A549 (cell line): ENCODE measurements around the gene DDX54. TPM values are rescaled to one million over a fixed set of nuclear protein-coding genes. Genes with fewer than 3 reads are reported as not detected.

Experiments used
- ATAC-seq, 2 experiments: fragments of 200-7000 bp in 1 of 2; fragments of >200 bp in 1 of 2; cut with Nextera tagmentation in 1 of 2; cut with Tn5 transposase in 1 of 2; 3 replicates each; pipeline versions ENCODE4 v1.8.0 to v1.9.1; 2018 to 2020; ENCODE audit warnings: mild to moderate bottlenecking in 1 of 2, moderate library complexity in 1 of 2
- CTCF ChIA-PET: fragments of 300-600 bp; sonication (Branson Sonifier 250); formaldehyde crosslinking; extraction: SDS; loops from one replicate; lab custom pipeline; 2021; ENCODE audit warnings: antibody characterized with exemption, inconsistent platforms; lab: Yijun Ruan, JAX
- POLR2A ChIA-PET: fragments of 350-600 bp; formaldehyde crosslinking; extraction: SDS; loops from one replicate; lab custom pipeline; 2021; ENCODE audit warnings: antibody characterized with exemption, inconsistent platforms; lab: Yijun Ruan, JAX
- DNase-seq, 2 experiments: peaks; one replicate each; pipeline versions ENCODE4 v3.0.0 to v3.0.0-alpha.2; 2011 to 2016; ENCODE audit warnings: low read depth in 1 of 2, low spot score in 1 of 2
- FAIRE-seq: peaks from 2 replicates; lab custom pipeline; 2011; peaks lifted over from hg19 to GRCh38; lab: Jason Lieb, UNC
- H3K27ac ChIP-seq, 2 experiments: fragments of >200 bp; sonication (Bioruptor Twin); formaldehyde crosslinking; 3 replicates each; pipeline ENCODE4 v1.5.1; 2016 to 2017
- H3K4me1 ChIP-seq: fragments of >200 bp; sonication (Bioruptor Twin); formaldehyde crosslinking; 3 replicates; pipeline ENCODE4 v1.6.1; 2016
- H3K4me2 ChIP-seq: fragments of >200 bp; sonication (Bioruptor Twin); formaldehyde crosslinking; 3 replicates; pipeline ENCODE4 v1.6.1; 2016
- H3K4me3 ChIP-seq: fragments of >200 bp; sonication (Bioruptor Twin); formaldehyde crosslinking; 3 replicates; pipeline ENCODE4 v1.5.1; 2016
- H3K9me3 ChIP-seq: fragments of >200 bp; sonication (Bioruptor Twin); formaldehyde crosslinking; 3 replicates; pipeline ENCODE4 v1.6.1; 2016
- FOSL2 ChIP-seq, 2 experiments: fragments of 450-650 bp in 1 of 2; fragments of >200 bp in 1 of 2; sonication (Bioruptor Twin) in 1 of 2; formaldehyde crosslinking; IDR thresholded peaks; 2 replicates each; pipeline versions ENCODE4 v1.5.0 to v1.6.1; 2016 to 2020; ENCODE audit warnings: mild to moderate bottlenecking in 1 of 2, moderate library complexity in 1 of 2
- HOXA7 ChIP-seq: fragments of 250-450 bp; sonication (Bioruptor Pico); IDR thresholded peaks from 2 replicates; pipeline ENCODE4 v1.5.0; 2020; ENCODE audit warnings: mild to moderate bottlenecking, moderate library complexity
- HOXB5 ChIP-seq: fragments of 250-450 bp; sonication (Bioruptor Pico); IDR thresholded peaks from 2 replicates; pipeline ENCODE4 v1.5.0; 2020; ENCODE audit warnings: mild to moderate bottlenecking, moderate library complexity
- JUN ChIP-seq, 2 experiments: fragments of >200 bp; sonication (Bioruptor Twin); formaldehyde crosslinking; IDR thresholded peaks; 2 replicates in 1 of 2; 3 replicates in 1 of 2; pipeline ENCODE4 v1.6.1; 2016 to 2017
- JUNB ChIP-seq: fragments of >200 bp; sonication (Bioruptor Twin); formaldehyde crosslinking; IDR thresholded peaks from 2 replicates; pipeline ENCODE4 v1.6.1; 2016
- MAFK ChIP-seq: fragments of 450-650 bp; IDR thresholded peaks from 2 replicates; pipeline ENCODE4 v1.6.1; 2014; ENCODE audit not compliant: partially characterized antibody
- NR3C1 ChIP-seq: fragments of >200 bp; sonication (Bioruptor Twin); formaldehyde crosslinking; IDR thresholded peaks from 3 replicates; pipeline ENCODE4 v1.6.1; 2017
- POLR2AphosphoS2 ChIP-seq: conservative IDR thresholded peaks from 2 replicates; pipeline ENCODE4 v1.6.1; 2012; ENCODE audit warnings: low read length, improper control_type of control experiment, inconsistent platforms
- RAD21 ChIP-seq, 2 experiments: fragments of >200 bp in 1 of 2; sonication (Bioruptor Twin) in 1 of 2; formaldehyde crosslinking in 1 of 2; IDR thresholded peaks in 1 of 2; conservative IDR thresholded peaks in 1 of 2; 2 replicates in 1 of 2; 3 replicates in 1 of 2; pipeline ENCODE4 v1.6.1; 2012 to 2018; ENCODE audit warnings: inconsistent platforms in 1 of 2
- RARB ChIP-seq: fragments of 250-450 bp; sonication (Bioruptor Pico); IDR thresholded peaks from 2 replicates; pipeline ENCODE4 v1.8.0; 2021; ENCODE audit warnings: mild to moderate bottlenecking, moderate library complexity
- RNF2 ChIP-seq: fragments of 200-600 bp; sonication (generic); IDR thresholded peaks from 2 replicates; pipeline ENCODE4 v1.6.1; 2016; ENCODE audit warnings: low read depth, mild to moderate bottlenecking, antibody characterized with exemption, moderate library complexity, borderline replicate concordance
- SMC3 ChIP-seq: fragments of >200 bp; sonication (Bioruptor Twin); formaldehyde crosslinking; IDR thresholded peaks from 3 replicates; pipeline ENCODE4 v1.6.1; 2018; ENCODE audit warnings: inconsistent platforms
- ZC3H11A ChIP-seq: fragments of 450-650 bp; IDR thresholded peaks from 2 replicates; pipeline ENCODE4 v1.6.1; 2014; ENCODE audit warnings: antibody characterized with exemption, mild to moderate bottlenecking
- ZSCAN20 ChIP-seq: fragments of 250-450 bp; sonication (Bioruptor Pico); IDR thresholded peaks from 2 replicates; pipeline ENCODE4 v1.8.0; 2022; ENCODE audit warnings: mild to moderate bottlenecking, moderate library complexity
- WGBS: methylation state at CpG from one replicate; pipeline ENCODE4 v1.1.6; 2017; ENCODE audit errors: missing lambda C conversion rate; 5-methylcytosine and 5-hydroxymethylcytosine counted together
- polyA plus RNA-seq, 4 experiments: library from polyadenylated mRNA; depleted of rRNA in 3 of 4; stranded (reverse); fragments of >200 nt; fragmentation: RNase III in 1 of 4; extraction: RNeasy Plus Mini Kit Qiagen cat#74134 plus additional on column Dnase treatment in 1 of 4; gene quantifications; 2 replicates in 3 of 4; 3 replicates in 1 of 4; pipeline ENCODE4 v1.2.3, GENCODE V29; 2011 to 2017
- TF ChIP-seq, protein P1 (sequence below): fragments of >200 bp; sonication (Bioruptor Twin); formaldehyde crosslinking; IDR thresholded peaks from 3 replicates; pipeline ENCODE4 v1.6.1; 2016
- TF ChIP-seq, protein P2 (sequence below): fragments of 150-350 bp; IDR thresholded peaks from 2 replicates; pipeline ENCODE4 v1.6.1; 2014; ENCODE audit warnings: low read depth, mild to moderate bottlenecking, low read length
- TF ChIP-seq, protein P3 (sequence below): fragments of >200 bp; sonication (Bioruptor Twin); formaldehyde crosslinking; IDR thresholded peaks from 2 replicates; pipeline ENCODE4 v1.6.1; 2016

The DDX54 gene
- polyA plus RNA-seq, 2 of the 4 experiments (the other 2 are of a cell fraction): 62.4 to 64.5 TPM

DNA sequence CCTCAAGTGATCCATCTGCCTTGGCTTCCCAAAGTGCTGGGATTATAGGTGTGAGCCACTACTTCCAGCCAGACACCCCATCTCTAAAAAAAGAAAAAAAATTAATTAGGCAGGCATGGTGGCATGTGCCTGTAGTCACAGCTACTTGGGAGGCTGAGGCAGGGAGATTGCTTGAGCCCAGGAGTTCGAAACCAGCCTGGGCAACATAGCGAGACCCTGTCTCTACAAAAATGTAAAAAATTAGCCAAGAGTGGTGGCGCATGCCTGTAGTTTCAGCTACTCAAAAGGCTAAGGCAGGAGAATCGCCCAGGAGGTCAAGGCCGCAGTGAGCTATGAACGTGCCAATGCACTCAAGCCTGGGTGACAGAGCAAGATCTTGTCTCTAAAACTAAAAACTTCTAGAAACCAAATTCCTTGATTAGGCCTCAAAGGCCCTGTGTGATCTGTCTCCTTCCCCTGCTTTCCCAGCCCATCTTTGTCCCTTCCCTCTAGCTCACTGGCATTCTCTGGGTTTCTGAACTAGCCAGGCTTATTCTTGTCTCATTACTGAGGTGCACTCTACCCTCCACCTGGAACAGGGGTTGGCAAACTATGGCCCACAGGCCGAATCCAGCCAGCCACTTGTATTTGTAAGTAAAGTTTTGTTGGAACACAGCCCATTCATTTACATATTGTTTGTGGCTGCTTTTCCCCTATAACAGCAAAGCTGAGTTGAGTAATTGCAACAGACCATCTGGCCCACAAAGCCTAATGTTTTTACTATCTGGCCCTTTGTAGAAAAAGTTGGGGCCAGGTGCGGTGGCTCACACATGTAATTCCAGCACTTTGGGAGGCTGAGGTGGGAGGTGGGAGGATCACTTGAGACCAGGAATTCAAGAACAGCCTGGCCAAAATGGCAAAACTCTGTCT lies 18.8 kb upstream of the DDX54 start:
- no peak for DNase-seq
- no peak for FAIRE-seq
- ATAC-seq: no peak
- TF ChIP-seq HOXA7 (CRISPR knock-in tag) (no peak), RARB (CRISPR knock-in tag) (no peak), NR3C1 (no peak), MAFK (no peak), JUNB (no peak), RAD21 (conservative IDR thresholded peaks at IDR 0.05 in 1 of 2, IDR thresholded peaks at IDR 0.05 in 1 of 2) (no peak), SMC3 (no peak), JUN (IDR thresholded peaks at IDR 0.05) (no peak), ZSCAN20 (CRISPR knock-in tag) (no peak), POLR2AphosphoS2 (no peak)
- TF ChIP-seq, protein P1, sequence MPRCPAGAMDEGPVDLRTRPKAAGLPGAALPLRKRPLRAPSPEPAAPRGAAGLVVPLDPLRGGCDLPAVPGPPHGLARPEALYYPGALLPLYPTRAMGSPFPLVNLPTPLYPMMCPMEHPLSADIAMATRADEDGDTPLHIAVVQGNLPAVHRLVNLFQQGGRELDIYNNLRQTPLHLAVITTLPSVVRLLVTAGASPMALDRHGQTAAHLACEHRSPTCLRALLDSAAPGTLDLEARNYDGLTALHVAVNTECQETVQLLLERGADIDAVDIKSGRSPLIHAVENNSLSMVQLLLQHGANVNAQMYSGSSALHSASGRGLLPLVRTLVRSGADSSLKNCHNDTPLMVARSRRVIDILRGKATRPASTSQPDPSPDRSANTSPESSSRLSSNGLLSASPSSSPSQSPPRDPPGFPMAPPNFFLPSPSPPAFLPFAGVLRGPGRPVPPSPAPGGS: no peak
- TF ChIP-seq, protein P2, sequence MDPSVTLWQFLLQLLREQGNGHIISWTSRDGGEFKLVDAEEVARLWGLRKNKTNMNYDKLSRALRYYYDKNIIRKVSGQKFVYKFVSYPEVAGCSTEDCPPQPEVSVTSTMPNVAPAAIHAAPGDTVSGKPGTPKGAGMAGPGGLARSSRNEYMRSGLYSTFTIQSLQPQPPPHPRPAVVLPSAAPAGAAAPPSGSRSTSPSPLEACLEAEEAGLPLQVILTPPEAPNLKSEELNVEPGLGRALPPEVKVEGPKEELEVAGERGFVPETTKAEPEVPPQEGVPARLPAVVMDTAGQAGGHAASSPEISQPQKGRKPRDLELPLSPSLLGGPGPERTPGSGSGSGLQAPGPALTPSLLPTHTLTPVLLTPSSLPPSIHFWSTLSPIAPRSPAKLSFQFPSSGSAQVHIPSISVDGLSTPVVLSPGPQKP: no peak
- Histone ChIP-seq H3K9me3 (no peaks in the 10 kb centered on the region), H3K4me1 (no peaks in the 10 kb centered on the region), H3K4me2 (no peak overlapping the region), H3K4me3 (no peak overlapping the region), H3K27ac (0 out of 6 replicates have a peak overlapping the region, but pooled peaks of 1 of the 2 experiments have one; percentile 4)
- WGBS: 90% methylated on average over 8 of the region's 8 CpGs
- ChIA-PET POLR2A (interaction anchor here (0.8 kb wide), 1 partner anchor 17 kb away, joined by 4 read pairs; the partner anchor contains the start of gene TPCN1), CTCF (interaction anchor here (1.0 to 4.0 kb wide), 6 partner anchors 8 to 221 kb away, joined by 3 to 12 read pairs (median 3); no protein-coding TSS in a partner anchor)

DNA sequence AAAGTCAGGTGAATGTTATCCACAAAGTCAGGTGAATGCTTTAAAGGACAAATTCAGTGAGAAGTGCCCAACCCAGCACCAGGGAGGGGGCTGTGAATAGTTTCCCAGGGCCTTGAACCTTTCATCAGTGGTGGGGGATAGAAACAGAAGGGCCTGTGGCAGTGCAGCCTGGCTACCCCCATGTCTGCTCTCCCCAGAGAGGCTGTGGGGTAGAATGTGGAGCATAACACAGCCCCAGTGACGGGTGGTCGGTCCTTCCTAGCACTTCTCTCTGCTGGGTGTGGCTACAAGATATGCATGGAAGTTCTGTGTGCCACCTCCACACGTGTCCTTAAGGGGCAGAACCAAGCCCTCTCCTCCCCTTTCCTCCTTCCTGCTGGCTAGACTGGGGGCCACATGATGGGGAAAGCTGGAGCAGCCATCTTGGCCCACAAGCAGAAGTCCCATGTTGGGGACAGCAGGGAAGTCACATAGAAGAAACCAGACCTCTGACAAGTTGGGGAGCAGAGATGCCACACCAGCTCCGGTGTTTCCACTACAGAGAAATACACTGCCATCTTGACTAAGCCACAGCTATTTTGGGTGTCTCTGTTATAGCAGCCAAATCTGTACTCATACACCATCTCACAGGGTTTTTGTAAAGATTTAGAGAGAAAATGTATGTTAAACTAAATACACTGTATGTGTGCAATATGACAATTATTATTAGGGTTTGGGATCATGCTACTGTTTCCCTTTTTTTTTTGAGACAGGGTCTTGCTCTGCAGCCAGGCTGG lies 17.2 kb upstream of the DDX54 start:
- no peak overlapping the region for H3K4me3 ChIP-seq
- H3K4me2 ChIP-seq: no peak overlapping the region
- 68% methylated on average over 4 of the region's 4 CpGs for WGBS
- TF ChIP-seq ZC3H11A (no peak), HOXB5 (no peak), RNF2 (no peak), FOSL2 (IDR thresholded peaks at IDR 0.05) (no peak), FOSL2 (CRISPR knock-in tag; IDR thresholded peaks at IDR 0.05) (no peak), ZSCAN20 (CRISPR knock-in tag) (no peak)
- TF ChIP-seq, protein P3, sequence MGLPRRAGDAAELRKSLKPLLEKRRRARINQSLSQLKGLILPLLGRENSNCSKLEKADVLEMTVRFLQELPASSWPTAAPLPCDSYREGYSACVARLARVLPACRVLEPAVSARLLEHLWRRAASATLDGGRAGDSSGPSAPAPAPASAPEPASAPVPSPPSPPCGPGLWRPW: no peak
- TF ChIP-seq, all 56 proteins: peak for 0
- FAIRE-seq (no peak), DNase-seq (no peak), ATAC-seq (no peak)
- Histone ChIP-seq H3K27ac (no peak overlapping the region), H3K9me3 (no peaks in the 10 kb centered on the region), H3K4me1 (no peaks in the 10 kb centered on the region)
- CTCF ChIA-PET: interaction anchor here (0.7 to 4.0 kb wide), 5 partner anchors 15 to 223 kb away, joined by 3 to 12 read pairs (median 4); no protein-coding TSS in a partner anchor
- POLR2A ChIA-PET: no interaction called here
